ENCODE results near the gene NEIL1.

DNA sequence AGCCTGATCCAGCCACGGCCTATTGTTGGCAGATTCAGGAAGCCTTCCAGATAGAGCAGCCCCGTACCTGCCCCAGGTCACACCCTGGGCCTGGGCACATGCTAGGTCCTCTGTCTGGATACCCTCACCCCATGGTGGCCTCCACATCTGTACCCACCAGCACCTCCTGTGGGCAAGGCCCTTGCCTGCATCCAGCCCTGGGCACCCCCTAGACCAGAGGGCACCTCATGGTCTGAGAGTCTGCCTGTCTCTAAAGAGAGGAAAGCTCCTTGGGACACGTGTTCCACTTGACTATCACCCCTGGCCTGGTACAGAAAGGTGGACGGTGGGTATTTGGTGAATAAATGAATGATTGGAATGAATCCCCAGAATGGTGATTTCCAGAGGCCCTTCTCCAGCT is 19.8 kb upstream of the NEIL1 start:
- no peak for TF ChIP-seq CTCF (IDR thresholded peaks at IDR 0.05)
- TF ChIP-seq EZH2 (IDR thresholded peaks at IDR 0.05; ENCODE audit: borderline replicate concordance, insufficient read depth, low read depth, low read length, poor library complexity, severe bottlenecking) = no peak
